Measurements from ENCODE around the gene NDUFAF5.
A peak's percentile ranks its signal among the peaks of the same experiment; 100 is the strongest.

NDUFAF5 gene

GRCh38 chr20:13838664-13839063 lies 53.8 kb downstream of the NDUFAF5 start:
- TF ChIP-seq ZNF70 (CRISPR knock-in tag; IDR thresholded peaks at IDR 0.05) = no peak
- no peak for TF ChIP-seq PPARA (CRISPR knock-in tag; IDR thresholded peaks at IDR 0.05; ENCODE audit: borderline replicate concordance)
- TF ChIP-seq ZFP30 (CRISPR knock-in tag; IDR thresholded peaks at IDR 0.05) = no peak
- TF ChIP-seq GLIS3 (CRISPR knock-in tag; IDR thresholded peaks at IDR 0.05) = no peak
- TF ChIP-seq PATZ1 (CRISPR knock-in tag; IDR thresholded peaks at IDR 0.05; ENCODE audit: borderline replicate concordance) = no peak
- no peak for TF ChIP-seq RARB (CRISPR knock-in tag; IDR thresholded peaks at IDR 0.05)
- no peak for TF ChIP-seq ZNF565 (CRISPR knock-in tag; conservative IDR thresholded peaks at IDR 0.05; ENCODE audit: low read depth)
- no peak for TF ChIP-seq BACH2 (CRISPR knock-in tag; IDR thresholded peaks at IDR 0.05; ENCODE audit: borderline replicate concordance)
- ATAC-seq = no peak; the same call in 2 of the 3 replicates

- peak; percentile 93 for ATAC-seq
- TF ChIP-seq CSDC2 (CRISPR knock-in tag; IDR thresholded peaks at IDR 0.05) (no peak), GLIS3 (CRISPR knock-in tag; IDR thresholded peaks at IDR 0.05) (no peak), ARNTL (CRISPR knock-in tag; IDR thresholded peaks at IDR 0.05; ENCODE audit: borderline replicate concordance, low read depth) (no peak), ZC3H10 (CRISPR knock-in tag; IDR thresholded peaks at IDR 0.05) (no peak), BACH2 (CRISPR knock-in tag; IDR thresholded peaks at IDR 0.05; ENCODE audit: borderline replicate concordance) (no peak), ZNF8 (CRISPR knock-in tag; IDR thresholded peaks at IDR 0.05) (no peak)
- TF ChIP-seq, protein P1, sequence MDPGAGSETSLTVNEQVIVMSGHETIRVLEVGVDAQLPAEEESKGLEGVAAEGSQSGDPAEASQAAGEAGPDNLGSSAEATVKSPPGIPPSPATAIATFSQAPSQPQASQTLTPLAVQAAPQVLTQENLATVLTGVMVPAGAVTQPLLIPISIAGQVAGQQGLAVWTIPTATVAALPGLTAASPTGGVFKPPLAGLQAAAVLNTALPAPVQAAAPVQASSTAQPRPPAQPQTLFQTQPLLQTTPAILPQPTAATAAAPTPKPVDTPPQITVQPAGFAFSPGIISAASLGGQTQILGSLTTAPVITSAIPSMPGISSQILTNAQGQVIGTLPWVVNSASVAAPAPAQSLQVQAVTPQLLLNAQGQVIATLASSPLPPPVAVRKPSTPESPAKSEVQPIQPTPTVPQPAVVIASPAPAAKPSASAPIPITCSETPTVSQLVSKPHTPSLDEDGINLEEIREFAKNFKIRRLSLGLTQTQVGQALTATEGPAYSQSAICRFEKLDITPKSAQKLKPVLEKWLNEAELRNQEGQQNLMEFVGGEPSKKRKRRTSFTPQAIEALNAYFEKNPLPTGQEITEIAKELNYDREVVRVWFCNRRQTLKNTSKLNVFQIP (CRISPR knock-in tag; IDR thresholded peaks at IDR 0.05; ENCODE audit: borderline replicate concordance, low read depth) = no peak
- TF ChIP-seq, protein P2, sequence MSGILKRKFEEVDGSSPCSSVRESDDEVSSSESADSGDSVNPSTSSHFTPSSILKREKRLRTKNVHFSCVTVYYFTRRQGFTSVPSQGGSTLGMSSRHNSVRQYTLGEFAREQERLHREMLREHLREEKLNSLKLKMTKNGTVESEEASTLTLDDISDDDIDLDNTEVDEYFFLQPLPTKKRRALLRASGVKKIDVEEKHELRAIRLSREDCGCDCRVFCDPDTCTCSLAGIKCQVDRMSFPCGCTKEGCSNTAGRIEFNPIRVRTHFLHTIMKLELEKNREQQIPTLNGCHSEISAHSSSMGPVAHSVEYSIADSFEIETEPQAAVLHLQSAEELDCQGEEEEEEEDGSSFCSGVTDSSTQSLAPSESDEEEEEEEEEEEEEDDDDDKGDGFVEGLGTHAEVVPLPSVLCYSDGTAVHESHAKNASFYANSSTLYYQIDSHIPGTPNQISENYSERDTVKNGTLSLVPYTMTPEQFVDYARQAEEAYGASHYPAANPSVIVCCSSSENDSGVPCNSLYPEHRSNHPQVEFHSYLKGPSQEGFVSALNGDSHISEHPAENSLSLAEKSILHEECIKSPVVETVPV (CRISPR knock-in tag; IDR thresholded peaks at IDR 0.05) = no peak
Observed at GRCh38 chr20:13839421-13840092, 54.7 kb downstream of the NDUFAF5 start.

DNA sequence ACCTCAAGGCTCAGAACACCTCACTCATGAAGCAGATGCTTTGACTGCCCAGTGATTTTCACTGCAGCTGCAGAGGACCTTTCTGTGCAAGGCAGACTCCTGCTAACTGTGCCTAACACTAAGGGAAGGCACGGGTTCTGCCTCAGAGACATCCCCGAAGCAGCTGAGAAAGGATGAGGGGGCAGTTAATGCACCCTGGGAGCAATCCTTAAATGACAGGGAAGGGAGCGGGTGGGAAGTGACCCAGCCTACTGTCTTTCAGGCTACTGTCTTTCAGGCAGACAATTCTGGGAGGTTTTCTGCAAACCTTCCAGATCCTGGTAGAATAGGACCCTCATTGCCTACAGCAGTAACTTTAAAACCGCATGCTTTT lies 55.3 kb downstream of the NDUFAF5 start:
- TF ChIP-seq ZNF565 (CRISPR knock-in tag; conservative IDR thresholded peaks at IDR 0.05; ENCODE audit: low read depth) = no peak
- no peak for TF ChIP-seq ZC3H10 (CRISPR knock-in tag; IDR thresholded peaks at IDR 0.05)
- TF ChIP-seq PPARA (CRISPR knock-in tag; IDR thresholded peaks at IDR 0.05; ENCODE audit: borderline replicate concordance) = no peak
- TF ChIP-seq SNAI2 (CRISPR knock-in tag; IDR thresholded peaks at IDR 0.05) = no peak
- TF ChIP-seq PATZ1 (CRISPR knock-in tag; IDR thresholded peaks at IDR 0.05; ENCODE audit: borderline replicate concordance) = no peak
- no peak; the same call in 1 of the 3 replicates for ATAC-seq

- TF ChIP-seq BACH2 (CRISPR knock-in tag; IDR thresholded peaks at IDR 0.05; ENCODE audit: borderline replicate concordance) (no peak), ZNF8 (CRISPR knock-in tag; IDR thresholded peaks at IDR 0.05) (no peak), RARB (CRISPR knock-in tag; IDR thresholded peaks at IDR 0.05) (no peak), OSR1 (CRISPR knock-in tag; IDR thresholded peaks at IDR 0.05) (no peak), ZFP30 (CRISPR knock-in tag; IDR thresholded peaks at IDR 0.05) (no peak), ZNF70 (CRISPR knock-in tag; IDR thresholded peaks at IDR 0.05) (no peak)
- ATAC-seq = no peak
Observed at GRCh38 chr20:13841206-13841605, 56.4 kb downstream of the NDUFAF5 start.

DNA sequence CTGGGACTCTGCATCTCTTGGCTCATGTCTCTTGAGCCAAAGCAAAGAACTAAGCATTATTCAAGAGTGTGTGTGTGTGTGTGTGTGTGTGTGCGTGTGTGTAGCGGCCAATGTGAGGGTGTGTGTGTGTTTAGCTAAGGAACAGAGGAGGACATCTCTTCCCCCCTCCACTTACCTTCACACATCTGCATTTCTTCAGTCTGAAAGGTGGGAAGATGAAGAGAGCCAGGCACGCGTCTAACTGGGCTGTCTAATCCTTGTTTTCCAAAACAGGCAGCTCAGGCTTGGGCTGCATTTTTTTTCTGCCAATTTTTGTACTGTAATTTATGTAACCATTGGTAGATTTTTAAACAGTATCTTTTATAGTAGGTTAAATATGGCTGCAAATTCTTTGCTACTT lies 59.5 kb downstream of the NDUFAF5 start:
- no peak for TF ChIP-seq RARB (CRISPR knock-in tag; IDR thresholded peaks at IDR 0.05)
- TF ChIP-seq ZFP30 (CRISPR knock-in tag; IDR thresholded peaks at IDR 0.05) = no peak
- no peak for TF ChIP-seq CREB5 (CRISPR knock-in tag; IDR thresholded peaks at IDR 0.05; ENCODE audit: low read depth)
- TF ChIP-seq, protein P1 (CRISPR knock-in tag; IDR thresholded peaks at IDR 0.05; ENCODE audit: borderline replicate concordance, low read depth) = no peak
- TF ChIP-seq TCF4 (CRISPR knock-in tag; IDR thresholded peaks at IDR 0.05; ENCODE audit: borderline replicate concordance) = no peak
- no peak for TF ChIP-seq GLIS3 (CRISPR knock-in tag; IDR thresholded peaks at IDR 0.05)
- no peak for TF ChIP-seq ZNF565 (CRISPR knock-in tag; conservative IDR thresholded peaks at IDR 0.05; ENCODE audit: low read depth)
- TF ChIP-seq, protein P3, sequence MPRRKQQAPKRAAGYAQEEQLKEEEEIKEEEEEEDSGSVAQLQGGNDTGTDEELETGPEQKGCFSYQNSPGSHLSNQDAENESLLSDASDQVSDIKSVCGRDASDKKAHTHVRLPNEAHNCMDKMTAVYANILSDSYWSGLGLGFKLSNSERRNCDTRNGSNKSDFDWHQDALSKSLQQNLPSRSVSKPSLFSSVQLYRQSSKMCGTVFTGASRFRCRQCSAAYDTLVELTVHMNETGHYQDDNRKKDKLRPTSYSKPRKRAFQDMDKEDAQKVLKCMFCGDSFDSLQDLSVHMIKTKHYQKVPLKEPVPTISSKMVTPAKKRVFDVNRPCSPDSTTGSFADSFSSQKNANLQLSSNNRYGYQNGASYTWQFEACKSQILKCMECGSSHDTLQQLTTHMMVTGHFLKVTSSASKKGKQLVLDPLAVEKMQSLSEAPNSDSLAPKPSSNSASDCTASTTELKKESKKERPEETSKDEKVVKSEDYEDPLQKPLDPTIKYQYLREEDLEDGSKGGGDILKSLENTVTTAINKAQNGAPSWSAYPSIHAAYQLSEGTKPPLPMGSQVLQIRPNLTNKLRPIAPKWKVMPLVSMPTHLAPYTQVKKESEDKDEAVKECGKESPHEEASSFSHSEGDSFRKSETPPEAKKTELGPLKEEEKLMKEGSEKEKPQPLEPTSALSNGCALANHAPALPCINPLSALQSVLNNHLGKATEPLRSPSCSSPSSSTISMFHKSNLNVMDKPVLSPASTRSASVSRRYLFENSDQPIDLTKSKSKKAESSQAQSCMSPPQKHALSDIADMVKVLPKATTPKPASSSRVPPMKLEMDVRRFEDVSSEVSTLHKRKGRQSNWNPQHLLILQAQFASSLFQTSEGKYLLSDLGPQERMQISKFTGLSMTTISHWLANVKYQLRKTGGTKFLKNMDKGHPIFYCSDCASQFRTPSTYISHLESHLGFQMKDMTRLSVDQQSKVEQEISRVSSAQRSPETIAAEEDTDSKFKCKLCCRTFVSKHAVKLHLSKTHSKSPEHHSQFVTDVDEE (CRISPR knock-in tag; IDR thresholded peaks at IDR 0.05) = no peak
- no peak for ATAC-seq
